Upper lobe of right lung (tissue), 1 donor: ENCODE measurements around the gene ARID1B. TPM values are rescaled to one million over a fixed set of nuclear protein-coding genes. Genes with fewer than 3 reads are reported as not detected.

Experiments
- ATAC-seq: fragments of 200-7000 bp; cut with Tn5 transposase; one replicate; pipeline ENCODE4 v1.9.1; 2020; ENCODE audit warnings: mild to moderate bottlenecking, moderate library complexity
- DNase-seq: peaks from one replicate; pipeline ENCODE4 v3.0.0-alpha.2; 2020
- H3K27ac ChIP-seq: fragments of 200-600 bp; one replicate; pipeline ENCODE4 v1.8.0; 2022
- H3K27me3 ChIP-seq: fragments of 200-600 bp; one replicate; pipeline ENCODE4 v1.8.0; 2022; ENCODE audit warnings: mild to moderate bottlenecking
- H3K36me3 ChIP-seq: fragments of 200-600 bp; one replicate; pipeline ENCODE4 v1.8.0; 2022
- H3K4me1 ChIP-seq: fragments of 200-600 bp; one replicate; pipeline ENCODE4 v1.8.0; 2022
- H3K4me3 ChIP-seq: fragments of 200-600 bp; one replicate; pipeline ENCODE4 v1.8.0; 2022; ENCODE audit warnings: mild to moderate bottlenecking
- H3K9me3 ChIP-seq: fragments of 200-600 bp; one replicate; pipeline ENCODE4 v1.8.0; 2022
- CTCF ChIP-seq: fragments of 200-600 bp; IDR thresholded peaks from one replicate; pipeline ENCODE4 v1.8.0; 2022; ENCODE audit warnings: antibody characterized with exemption
- intact Hi-C: fragments of 100-400 bp; cut with DNase I; formaldehyde crosslinking; loops from one replicate; pipeline ENCODE4 v1.11.0; 2022
- total RNA-seq: library from RNA; stranded (reverse); fragmentation: NEBNext Ultra II Directional; extraction: Animal tissue kit (Norgen Biotek cat#: 25700); gene quantifications from one replicate; pipeline ENCODE4 v1.2.1, GENCODE V29; 2021
- donor health status: DM: no; HTN: yes; CAD: no; lungs with severe emphysema.

ARID1B gene
- total RNA-seq, 1 donor from 2014 or later: 80.4 TPM

GRCh38 chr6:157124485-157125254, 347.5 kb downstream of the ARID1B start:
- ATAC-seq (no peak), DNase-seq (no peak)
- Histone ChIP-seq H3K4me1 (peaks cover 23% of the 10 kb centered on the region), H3K36me3 (peaks cover 4% of the 10 kb centered on the region), H3K4me3 (no peak overlapping the region), H3K27ac (no peak overlapping the region), H3K27me3 (no peaks in the 10 kb centered on the region), H3K9me3 (no peaks in the 10 kb centered on the region)
- intact Hi-C loops: no loop called here
- TF ChIP-seq CTCF: no peak

- H3K9me3 ChIP-seq: no peaks in the 10 kb centered on the region
- H3K27me3 ChIP-seq: no peaks in the 10 kb centered on the region
- no peak for DNase-seq
- no peaks in the 10 kb centered on the region for H3K36me3 ChIP-seq
- no peak for ATAC-seq
- no peak overlapping the region for H3K27ac ChIP-seq
- intact Hi-C loops: no loop called here
- no peak for TF ChIP-seq CTCF
- peaks cover 26% of the 10 kb centered on the region for H3K4me1 ChIP-seq
- no peak overlapping the region for H3K4me3 ChIP-seq
These were observed 348.4 kb downstream of the ARID1B start for GRCh38 chr6:157125531-157125930.

- H3K27ac ChIP-seq: no peak overlapping the region
- peaks cover 26% of the 10 kb centered on the region for H3K4me1 ChIP-seq
- H3K4me3 ChIP-seq: no peak overlapping the region
- no peaks in the 10 kb centered on the region for H3K36me3 ChIP-seq
- TF ChIP-seq CTCF: no peak
- H3K27me3 ChIP-seq: no peaks in the 10 kb centered on the region
- intact Hi-C loops: no loop called here
- no peaks in the 10 kb centered on the region for H3K9me3 ChIP-seq
- DNase-seq (no peak), ATAC-seq (no peak)
These were observed 349.3 kb downstream of the ARID1B start for GRCh38 chr6:157126183-157127098.

GRCh38 chr6:157128235-157128775, 351.1 kb downstream of the ARID1B start:
- Histone ChIP-seq H3K4me1 (peaks cover 16% of the 10 kb centered on the region), H3K36me3 (peaks cover 6% of the 10 kb centered on the region), H3K9me3 (no peaks in the 10 kb centered on the region), H3K4me3 (no peak overlapping the region), H3K27ac (no peak overlapping the region), H3K27me3 (no peaks in the 10 kb centered on the region)
- no peak for ATAC-seq
- intact Hi-C loops: no loop called here
- TF ChIP-seq CTCF: no peak
- DNase-seq: no peak

- ATAC-seq: no peak
- TF ChIP-seq CTCF: no peak
- no peak overlapping the region for H3K4me3 ChIP-seq
- no peak overlapping the region for H3K27ac ChIP-seq
- H3K4me1 ChIP-seq: peaks cover 20% of the 10 kb centered on the region
- DNase-seq: no peak
- H3K27me3 ChIP-seq: no peaks in the 10 kb centered on the region
- H3K36me3 ChIP-seq: peaks cover 21% of the 10 kb centered on the region
- intact Hi-C loops: no loop called here
- H3K9me3 ChIP-seq: no peaks in the 10 kb centered on the region
These were observed 354.1 kb downstream of the ARID1B start for GRCh38 chr6:157131250-157131649.
